OCI-LY1 (cell line): Measurements from ENCODE around the gene CCDC117.
A peak's percentile ranks its signal among the peaks of the same experiment; 100 is the strongest.

Source experiments
- H2AFZ ChIP-seq: fragments of 200-600 bp; sonication (generic), shearing (Covaris generic); 2 replicates; pipeline ENCODE4 v1.6.0; 2014; ENCODE audit warnings: antibody characterized with exemption, mild to moderate bottlenecking, low read length
- H3F3A ChIP-seq: fragments of 200-600 bp; sonication (generic), shearing (Covaris generic); 2 replicates; pipeline ENCODE4 v1.6.0; 2014; ENCODE audit warnings: mild to moderate bottlenecking, antibody characterized with exemption, low read length, moderate library complexity; ENCODE audit not compliant: insufficient read depth
- H3K27ac ChIP-seq: fragments of 200-600 bp; sonication (generic); 2 replicates; pipeline ENCODE4 v1.5.1; 2014; ENCODE audit warnings: low read length, mixed run types, mild to moderate bottlenecking, low read depth; ENCODE audit not compliant: poor library complexity, severe bottlenecking
- H3K27me3 ChIP-seq: fragments of 200-600 bp; sonication (generic); 2 replicates; pipeline ENCODE4 v1.6.0; 2014; ENCODE audit warnings: antibody characterized with exemption, mild to moderate bottlenecking, low read length, moderate library complexity; ENCODE audit not compliant: insufficient read depth
- H3K36me3 ChIP-seq: fragments of 200-600 bp; sonication (generic); 2 replicates; pipeline ENCODE4 v1.6.1; 2014; ENCODE audit warnings: mild to moderate bottlenecking, antibody characterized with exemption, low read length, moderate library complexity, mixed read lengths; ENCODE audit not compliant: insufficient read depth
- H3K4me1 ChIP-seq: fragments of 200-600 bp; sonication (generic); 2 replicates; pipeline ENCODE4 v1.5.1; 2014; ENCODE audit warnings: mild to moderate bottlenecking, low read length, moderate library complexity; ENCODE audit not compliant: insufficient read depth, severe bottlenecking
- H3K4me2 ChIP-seq: fragments of 200-600 bp; sonication (generic), shearing (Covaris generic); 2 replicates; pipeline ENCODE4 v1.6.1; 2014; ENCODE audit warnings: low read length
- H3K4me3 ChIP-seq: fragments of 200-600 bp; sonication (generic); 2 replicates; pipeline ENCODE4 v1.5.1; 2014; ENCODE audit warnings: low read length, low read depth, mild to moderate bottlenecking, mixed read lengths; ENCODE audit not compliant: poor library complexity, severe bottlenecking
- H3K79me2 ChIP-seq: fragments of 200-600 bp; shearing (Covaris generic); 2 replicates; pipeline ENCODE4 v1.6.1; 2016; ENCODE audit warnings: mixed run types, low read length, mixed read lengths; ENCODE audit not compliant: insufficient read depth
- H3K9ac ChIP-seq: fragments of 200-600 bp; sonication (generic), shearing (Covaris generic); 2 replicates; pipeline ENCODE4 v1.6.1; 2014; ENCODE audit warnings: mild to moderate bottlenecking, low read length, mixed read lengths
- H3K9me2 ChIP-seq: fragments of 200-600 bp; sonication (generic), shearing (Covaris generic); 2 replicates; pipeline ENCODE4 v1.6.1; 2014; ENCODE audit warnings: low read depth, mild to moderate bottlenecking, low read length, mixed read lengths
- H3K9me3 ChIP-seq: fragments of 200-600 bp; shearing (Covaris generic); 2 replicates; pipeline ENCODE4 v1.6.1; 2014; ENCODE audit warnings: low read length, mixed read lengths
- H4K20me1 ChIP-seq: fragments of 200-600 bp; sonication (generic), shearing (Covaris generic); 2 replicates; pipeline ENCODE4 v1.6.0; 2016; ENCODE audit warnings: mild to moderate bottlenecking, low read length; ENCODE audit not compliant: insufficient read depth
- CTCF ChIP-seq: fragments of 200-600 bp; sonication (generic), shearing (Covaris generic); IDR thresholded peaks from 2 replicates; pipeline ENCODE4 v1.5.1; 2017; ENCODE audit warnings: mild to moderate bottlenecking, antibody characterized with exemption, low read length, moderate library complexity, mixed read lengths
- EZH2 ChIP-seq: fragments of 200-600 bp; sonication (generic), shearing (Covaris generic); IDR thresholded peaks from 2 replicates; pipeline ENCODE4 v1.8.0; 2017; ENCODE audit warnings: borderline replicate concordance, mixed run types, mild to moderate bottlenecking, antibody characterized with exemption, low read length, moderate library complexity, mixed read lengths

CCDC117 gene

GRCh38 chr22:28792491-28793383 is 20.2 kb downstream of the CCDC117 start:
- Histone ChIP-seq H3K79me2 (no peaks in the 10 kb centered on the region), H2AFZ (no peak overlapping the region), H3K36me3 (peaks cover 54% of the 10 kb centered on the region), H3K9me2 (no peaks in the 10 kb centered on the region), H3F3A (no peaks in the 10 kb centered on the region), H3K9ac (no peak overlapping the region), H4K20me1 (no peaks in the 10 kb centered on the region), H3K9me3 (no peaks in the 10 kb centered on the region), H3K27ac (peak overlapping the region; percentile 47), H3K4me2 (no peak overlapping the region), H3K4me3 (no peak overlapping the region), H3K27me3 (no peaks in the 10 kb centered on the region), H3K4me1 (peaks cover 25% of the 10 kb centered on the region)
- TF ChIP-seq CTCF (no peak), EZH2 (no peak)

- H3K4me1 ChIP-seq = peaks cover 31% of the 10 kb centered on the region
- no peaks in the 10 kb centered on the region for H3K27me3 ChIP-seq
- no peaks in the 10 kb centered on the region for H4K20me1 ChIP-seq
- no peaks in the 10 kb centered on the region for H3K79me2 ChIP-seq
- TF ChIP-seq EZH2 = no peak
- TF ChIP-seq CTCF = no peak
- no peak overlapping the region for H2AFZ ChIP-seq
- H3F3A ChIP-seq = no peaks in the 10 kb centered on the region
- no peak overlapping the region for H3K4me2 ChIP-seq
- no peak overlapping the region for H3K4me3 ChIP-seq
- no peaks in the 10 kb centered on the region for H3K9me3 ChIP-seq
- peaks cover 42% of the 10 kb centered on the region for H3K36me3 ChIP-seq
- H3K27ac ChIP-seq = no peak overlapping the region
- H3K9ac ChIP-seq = no peak overlapping the region
- H3K9me2 ChIP-seq = no peaks in the 10 kb centered on the region
Measured at GRCh38 chr22:28793976-28794584, 21.6 kb downstream of the CCDC117 start.

DNA sequence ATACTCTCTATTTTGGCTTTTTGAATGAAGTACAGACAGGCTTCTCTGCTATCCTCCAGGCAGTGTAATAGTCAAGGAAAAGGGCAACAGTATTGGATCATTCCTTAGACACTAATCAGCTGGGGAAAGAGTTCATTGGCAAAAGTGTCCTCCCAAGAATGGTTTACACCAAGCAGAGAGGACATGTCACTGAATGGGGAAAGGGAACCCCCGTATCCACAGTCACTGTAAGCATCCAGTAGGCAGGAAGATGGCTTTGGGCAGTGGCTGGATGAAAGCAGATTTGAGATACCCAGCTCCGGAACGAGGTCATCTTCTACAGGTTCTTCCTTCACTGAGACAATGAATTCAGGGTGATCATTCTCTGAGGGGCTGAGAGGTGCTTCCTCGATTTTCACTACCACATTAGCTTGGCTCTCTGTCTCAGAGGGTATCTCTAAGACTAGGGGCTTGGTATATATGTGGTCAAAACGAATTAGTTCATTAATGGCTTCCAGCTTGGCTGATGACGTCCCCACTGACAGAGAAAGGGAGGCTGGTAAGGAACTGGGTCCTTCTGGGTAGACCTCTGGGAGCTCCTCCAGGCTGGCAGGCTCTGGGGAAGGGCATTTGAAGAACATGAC is 22.7 kb downstream of the CCDC117 start:
- Histone ChIP-seq H3K4me2 (no peak overlapping the region), H3K27ac (no peak overlapping the region), H3K79me2 (no peaks in the 10 kb centered on the region), H3K27me3 (no peaks in the 10 kb centered on the region), H3K9me2 (no peaks in the 10 kb centered on the region), H4K20me1 (no peaks in the 10 kb centered on the region), H3K4me1 (peaks cover 40% of the 10 kb centered on the region), H3F3A (no peaks in the 10 kb centered on the region), H3K9me3 (no peaks in the 10 kb centered on the region), H3K9ac (no peak overlapping the region), H2AFZ (no peak overlapping the region), H3K4me3 (no peak overlapping the region), H3K36me3 (peaks cover 39% of the 10 kb centered on the region)
- no peak for TF ChIP-seq CTCF
- no peak for TF ChIP-seq EZH2
